ENCODE measurements around the gene TRMT10B.

Gene TRMT10B, protein sequence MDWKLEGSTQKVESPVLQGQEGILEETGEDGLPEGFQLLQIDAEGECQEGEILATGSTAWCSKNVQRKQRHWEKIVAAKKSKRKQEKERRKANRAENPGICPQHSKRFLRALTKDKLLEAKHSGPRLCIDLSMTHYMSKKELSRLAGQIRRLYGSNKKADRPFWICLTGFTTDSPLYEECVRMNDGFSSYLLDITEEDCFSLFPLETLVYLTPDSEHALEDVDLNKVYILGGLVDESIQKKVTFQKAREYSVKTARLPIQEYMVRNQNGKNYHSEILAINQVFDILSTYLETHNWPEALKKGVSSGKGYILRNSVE

DNA sequence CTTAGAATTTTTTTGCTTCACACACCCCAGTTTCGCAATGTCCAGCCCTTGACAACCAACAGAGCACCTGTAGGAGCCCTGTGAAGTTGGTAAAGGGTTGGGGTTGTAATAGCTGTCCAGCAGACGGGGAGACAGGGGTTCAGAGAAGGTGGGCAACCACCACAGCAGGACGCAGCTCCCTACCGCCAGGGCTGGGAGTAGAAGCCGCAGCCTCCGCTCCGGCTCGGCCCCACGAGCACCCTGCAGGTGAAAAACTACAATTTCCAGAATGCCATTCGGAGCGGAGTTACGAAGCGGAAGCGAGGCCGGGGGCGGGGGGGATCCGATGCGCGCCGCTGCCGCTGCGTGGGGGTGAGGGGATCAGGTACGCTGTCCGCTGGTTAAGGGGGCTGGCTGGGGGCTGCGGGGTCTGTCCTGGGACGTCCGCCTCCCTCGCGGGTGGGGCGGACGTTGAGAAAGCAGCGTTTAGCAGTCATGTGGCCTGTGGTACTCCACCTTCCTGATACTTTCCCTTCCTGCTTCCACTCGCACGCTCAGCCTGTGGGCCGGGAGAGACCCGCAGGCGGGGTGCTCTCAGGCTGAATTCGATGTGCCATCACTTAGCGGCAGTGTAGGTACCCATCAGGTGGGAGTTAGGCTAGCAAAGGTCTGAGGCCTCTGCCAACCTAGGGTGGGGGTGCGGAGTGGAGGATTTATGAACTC, at the start of gene TRMT10B:
TSS of gene TRMT10B (plus strand) at position 317 of the 702 bp plus-strand sequence. CDS start 8,127 bp downstream, outside the sequence.
- peak; percentile 18 to 81 (median 58) for DNase-seq

DNA sequence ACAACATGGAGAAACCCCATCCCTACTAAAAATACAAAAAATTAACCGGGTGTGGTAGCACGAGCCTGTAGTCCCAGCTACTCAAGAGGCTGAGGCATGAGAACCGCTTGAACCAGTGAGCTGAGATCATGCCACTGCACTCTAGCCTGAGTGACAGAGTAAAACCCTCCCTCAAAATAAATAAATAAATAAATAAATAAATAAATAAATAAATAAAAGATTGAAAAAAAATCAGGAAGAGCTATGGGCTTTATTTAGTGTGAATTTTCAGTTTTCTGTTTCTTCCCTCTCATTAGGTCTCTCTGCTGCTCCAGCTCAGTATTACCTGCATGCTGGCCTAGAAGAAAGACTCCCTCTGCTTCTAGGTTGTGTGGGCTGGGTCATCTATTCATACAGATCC, 47.8 kb upstream of the TRMT10B start:
- DNase-seq, result no peak

DNA sequence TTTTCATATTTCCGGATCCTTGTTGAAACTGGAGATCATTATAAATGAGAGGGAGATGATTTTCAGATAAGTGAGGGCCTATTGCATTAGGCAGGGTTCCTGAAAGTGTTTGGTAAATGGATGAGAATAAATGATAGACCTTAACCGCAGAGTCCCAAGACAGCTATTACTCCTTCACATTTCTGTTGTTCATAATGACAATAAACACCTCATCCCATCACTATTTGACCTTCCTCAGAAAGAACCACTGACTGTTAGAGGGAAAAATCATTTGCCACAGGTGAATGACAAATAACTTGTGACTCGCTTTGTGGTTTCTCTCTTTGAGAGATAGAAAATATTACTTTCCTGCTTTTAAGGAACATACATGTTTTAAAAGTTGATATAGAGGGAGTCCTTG, 47.3 kb upstream of the TRMT10B start:
- DNase-seq, result no peak

DNA sequence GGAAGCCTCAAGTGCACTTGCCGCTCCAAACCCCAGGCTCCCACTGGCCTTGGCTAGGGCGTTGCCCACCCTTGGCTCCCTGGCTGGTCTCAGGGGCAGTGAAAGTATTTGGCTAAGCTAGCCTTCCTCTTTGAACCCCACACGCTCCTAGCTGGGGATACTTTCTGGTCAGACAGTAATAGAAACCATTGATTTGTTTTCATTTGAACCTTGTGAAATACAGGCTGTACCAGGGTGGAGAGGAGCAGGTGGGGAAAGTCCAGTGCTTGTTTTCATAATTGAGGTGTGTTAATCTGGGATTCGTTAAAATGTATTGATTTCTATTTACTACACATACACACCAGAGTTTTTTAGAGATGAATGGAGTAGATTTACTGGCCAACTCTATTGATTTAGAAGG, 45.9 kb upstream of the TRMT10B start:
- no peak for DNase-seq

DNA sequence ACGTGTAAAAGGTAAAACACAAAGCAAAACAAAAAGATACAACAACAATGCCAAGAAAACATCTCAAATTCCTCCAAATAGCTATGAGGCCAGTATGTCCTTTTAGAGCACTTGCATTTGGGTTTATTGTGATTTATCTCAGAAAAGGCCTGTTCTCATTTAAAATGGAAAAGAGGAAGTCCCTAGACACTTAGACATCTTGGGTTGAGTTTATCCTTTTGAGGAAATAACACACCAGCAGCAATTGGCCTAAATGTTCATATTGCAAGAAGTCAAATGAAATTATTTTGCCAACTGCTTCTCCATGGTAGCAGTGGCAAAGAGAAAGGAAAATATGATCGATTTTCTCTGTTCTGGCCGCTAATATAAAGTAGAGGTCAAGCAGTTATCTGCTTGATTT, 43.6 kb upstream of the TRMT10B start:
- no peak for DNase-seq

DNA sequence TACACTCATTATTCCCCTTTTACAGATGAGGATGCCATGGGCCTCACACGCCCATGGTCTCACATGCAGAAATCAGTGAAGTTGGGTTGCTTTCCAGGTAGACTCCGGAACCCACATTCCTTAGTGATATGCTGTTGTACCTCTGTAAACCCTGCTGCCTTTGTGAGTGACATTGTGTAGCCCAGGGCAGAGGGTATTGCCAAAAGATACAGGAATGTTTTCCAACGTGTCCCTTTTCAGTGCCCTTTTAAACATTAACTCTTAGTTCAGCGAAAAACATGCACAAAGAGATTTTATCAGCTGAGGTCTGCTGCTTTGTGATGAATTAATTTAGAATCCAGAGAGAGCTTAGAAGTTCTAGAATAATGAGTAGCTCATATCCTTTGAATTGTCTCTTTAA, 38.3 kb upstream of the TRMT10B start:
- no peak for DNase-seq

DNA sequence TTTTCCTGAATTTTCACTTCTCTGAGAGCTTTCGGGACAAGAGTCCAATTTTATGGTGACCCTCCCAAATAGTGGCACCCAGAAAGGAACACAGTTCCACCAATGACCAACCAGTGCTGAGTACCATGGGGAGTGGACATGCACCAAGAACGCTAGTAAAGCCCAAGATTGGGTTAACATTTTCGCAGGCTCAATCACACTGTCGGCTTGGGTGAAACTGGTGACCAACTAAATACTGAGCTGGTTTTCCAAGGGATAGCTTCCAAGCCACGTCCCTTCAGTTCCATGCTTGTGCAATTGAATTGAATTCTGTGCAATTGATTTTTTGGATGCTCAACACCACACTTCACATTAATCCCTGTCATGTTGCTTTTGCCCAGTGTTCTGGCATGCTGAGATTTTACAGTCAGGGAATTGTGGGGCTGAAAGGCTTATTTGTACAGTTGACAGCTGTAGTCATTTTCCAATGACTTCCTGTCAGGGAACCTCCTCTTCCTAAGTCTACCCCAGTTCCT, 37.6 kb upstream of the TRMT10B start:
- no peak for DNase-seq

DNA sequence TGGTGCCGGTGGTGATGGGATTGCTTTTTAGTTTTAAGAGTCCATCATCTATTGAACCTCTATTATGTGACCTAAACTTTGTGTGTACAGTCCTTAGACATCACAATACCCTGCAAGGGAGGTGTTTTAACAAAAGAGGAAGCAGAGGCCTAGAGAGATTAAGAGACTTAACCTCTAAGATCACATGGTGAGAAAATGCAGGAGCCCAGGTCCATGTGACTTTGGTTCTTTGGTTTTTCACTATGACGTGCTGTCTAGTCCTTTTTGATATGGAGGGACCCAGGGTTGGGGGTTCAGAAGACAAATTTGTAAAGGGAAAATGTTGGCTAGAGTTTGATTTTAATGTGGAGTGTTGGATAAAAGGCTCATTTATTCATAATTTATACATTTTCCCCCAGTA, 34.1 kb upstream of the TRMT10B start:
- no peak for DNase-seq

DNA sequence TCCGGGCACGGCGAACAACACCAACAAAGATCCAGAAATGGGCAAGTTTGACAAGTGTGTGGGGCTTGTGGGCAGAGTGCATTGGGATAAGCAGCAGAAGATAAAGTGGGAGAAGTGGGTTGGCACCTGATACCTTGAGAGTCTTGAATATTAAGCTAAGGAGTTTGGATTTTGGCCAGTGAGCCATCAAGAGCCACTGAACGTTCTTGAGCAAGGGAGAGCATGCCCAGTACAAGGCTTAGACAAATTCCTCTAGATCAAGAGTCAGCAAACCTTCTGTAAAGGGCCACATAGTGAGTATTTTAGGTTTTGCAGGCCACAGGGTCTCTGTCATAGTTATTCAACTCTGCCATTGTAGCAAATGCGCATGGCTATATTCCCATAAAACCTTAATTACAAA, 26.6 kb upstream of the TRMT10B start:
- DNase-seq, result no peak

DNA sequence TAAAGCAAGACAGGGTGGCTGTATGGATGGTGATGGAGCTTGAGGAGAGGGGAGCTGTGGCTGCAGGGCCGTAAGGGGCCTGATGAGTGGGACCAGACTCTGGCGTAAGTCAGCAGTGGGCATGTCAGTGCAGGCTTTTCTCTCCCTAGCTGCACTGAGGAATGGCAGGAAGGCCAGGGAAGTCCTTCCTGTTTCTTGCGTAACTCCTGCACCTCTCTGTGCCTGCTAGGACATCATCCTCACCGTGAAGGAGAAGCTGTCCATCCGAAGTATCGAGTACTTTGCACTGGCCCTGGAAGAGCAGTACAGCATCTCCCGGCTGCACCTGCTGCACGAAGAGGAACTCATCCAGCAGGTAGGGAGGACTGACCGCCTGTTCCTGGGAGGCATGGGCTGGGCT, 24.1 kb upstream of the TRMT10B start:
- no peak for DNase-seq

DNA sequence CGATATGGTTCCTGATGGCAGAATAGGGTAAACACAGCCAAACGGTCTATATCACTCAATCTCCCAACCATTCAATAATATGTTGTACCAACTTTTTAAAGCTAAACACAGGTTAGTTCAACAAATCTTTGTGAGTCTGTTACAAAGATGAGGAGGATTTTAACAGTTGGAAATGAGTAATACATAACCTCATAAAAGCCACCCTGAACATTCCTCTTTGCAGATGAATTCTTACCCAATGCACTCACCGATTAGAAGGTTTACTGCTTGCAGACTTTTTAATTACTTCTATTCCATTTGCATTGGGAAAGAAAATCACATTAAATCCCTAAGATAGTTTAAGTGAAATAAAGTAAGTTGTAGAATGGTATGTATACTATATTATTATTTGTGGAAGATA, 23.3 kb upstream of the TRMT10B start:
- DNase-seq, result no peak

DNA sequence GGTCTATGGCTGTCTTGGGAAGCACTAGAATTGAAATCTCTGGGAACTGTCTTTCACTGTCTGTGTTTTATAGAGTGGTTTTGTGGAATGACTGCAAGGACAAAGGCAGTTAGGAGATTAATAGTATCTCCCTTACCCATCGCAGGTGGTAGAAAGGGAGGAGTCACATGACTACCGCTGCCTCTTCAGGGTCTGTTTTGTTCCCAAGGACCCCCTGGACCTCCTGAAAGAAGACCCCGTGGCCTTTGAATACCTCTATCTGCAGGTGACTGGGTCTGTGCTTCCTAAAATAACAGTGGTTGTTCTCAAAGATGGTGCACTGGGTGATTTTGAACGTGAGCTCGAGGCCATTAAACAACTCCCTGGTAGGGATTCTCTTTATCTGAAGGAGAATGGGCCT, 22.8 kb upstream of the TRMT10B start:
- no peak for DNase-seq

DNA sequence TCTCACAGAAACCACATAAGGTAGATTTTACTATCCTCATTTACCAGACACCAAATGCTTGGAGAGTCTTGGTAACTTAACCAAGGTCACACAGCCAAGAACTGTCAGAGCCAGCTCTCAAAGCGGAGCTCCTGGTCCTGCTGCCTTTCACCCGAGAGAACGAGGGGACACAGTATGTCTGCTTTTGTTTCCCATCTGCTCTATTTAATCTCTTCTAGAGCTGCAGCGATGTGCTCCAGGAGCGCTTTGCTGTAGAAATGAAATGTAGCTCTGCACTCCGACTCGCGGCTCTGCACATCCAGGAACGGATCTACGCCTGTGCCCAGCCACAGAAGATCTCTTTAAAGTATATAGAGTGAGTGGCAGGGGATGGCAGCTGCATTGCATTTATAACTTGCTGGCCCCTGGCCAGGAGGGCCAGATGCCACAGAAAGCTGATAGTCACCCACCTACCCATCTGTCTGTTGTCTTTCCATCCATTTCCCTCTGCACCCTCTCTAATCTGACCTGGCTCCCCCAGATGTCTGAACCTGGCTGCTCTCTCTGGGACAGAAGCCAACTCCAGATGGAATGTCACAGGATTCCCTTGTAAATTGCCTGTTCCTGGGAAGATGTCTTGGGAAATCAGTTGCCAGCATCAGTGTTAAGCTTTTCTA, 21.4 kb upstream of the TRMT10B start:
- DNase-seq, result peak in 1 of 14 donors; percentile 8

DNA sequence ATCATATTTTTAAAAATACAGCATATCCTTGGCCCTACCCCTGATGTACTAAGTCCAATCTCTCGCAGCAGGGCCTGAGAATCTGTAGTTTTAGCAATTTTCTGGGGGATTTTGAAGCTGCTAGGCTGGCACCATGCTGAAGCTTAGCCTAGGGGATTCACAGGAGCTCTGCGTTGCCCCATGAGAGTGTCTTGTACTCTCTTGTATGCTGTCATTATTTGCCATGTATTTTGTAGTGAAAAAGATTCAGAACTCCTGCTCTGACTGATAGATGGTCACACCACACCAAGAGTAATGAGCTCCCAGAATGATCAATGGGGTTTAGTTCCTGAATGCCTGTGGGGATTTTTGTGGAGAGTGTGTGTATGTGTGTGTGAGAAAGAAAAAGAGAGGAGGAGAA, 20.7 kb upstream of the TRMT10B start:
- DNase-seq, result no peak

DNA sequence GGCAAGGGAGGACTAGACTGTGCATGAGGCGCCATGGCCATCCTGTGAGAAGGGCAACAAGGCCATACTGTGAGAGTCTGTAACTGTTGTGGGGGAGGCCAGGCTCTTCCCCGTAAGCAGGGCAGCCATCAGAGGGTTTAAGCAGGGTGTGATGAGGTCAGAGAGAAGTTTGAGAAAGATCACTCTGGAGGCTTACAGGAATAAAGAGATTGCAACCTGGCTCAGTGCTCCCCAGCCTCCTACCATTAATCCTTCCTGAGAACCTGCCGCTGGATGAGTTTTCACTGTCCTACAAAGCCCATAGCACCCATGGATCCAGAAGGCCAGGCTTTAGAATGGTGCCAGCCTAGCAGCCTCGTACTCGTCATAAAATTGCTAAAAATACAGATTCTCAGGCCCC, 14.4 kb upstream of the TRMT10B start:
- no peak for DNase-seq

DNA sequence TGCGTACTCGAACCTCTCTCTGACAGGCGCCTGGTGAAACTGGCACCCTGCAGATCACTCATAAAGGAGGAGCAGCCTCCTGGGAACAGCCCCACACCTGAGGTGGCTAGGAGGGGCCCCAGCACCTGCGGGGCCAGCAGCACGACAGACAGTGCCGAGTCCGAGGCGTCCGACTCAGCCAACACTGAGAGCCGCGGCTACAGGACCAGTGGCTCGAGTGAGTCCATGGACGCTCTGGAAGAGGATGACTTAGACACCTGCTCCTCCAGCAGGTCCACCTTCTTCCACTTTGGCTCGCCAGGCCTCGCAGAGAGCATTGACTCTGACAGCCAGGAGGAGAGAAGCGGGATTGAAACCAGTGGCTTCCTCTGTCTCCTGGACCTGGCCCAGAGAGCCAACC, 13.5 kb upstream of the TRMT10B start:
- no peak for DNase-seq

DNA sequence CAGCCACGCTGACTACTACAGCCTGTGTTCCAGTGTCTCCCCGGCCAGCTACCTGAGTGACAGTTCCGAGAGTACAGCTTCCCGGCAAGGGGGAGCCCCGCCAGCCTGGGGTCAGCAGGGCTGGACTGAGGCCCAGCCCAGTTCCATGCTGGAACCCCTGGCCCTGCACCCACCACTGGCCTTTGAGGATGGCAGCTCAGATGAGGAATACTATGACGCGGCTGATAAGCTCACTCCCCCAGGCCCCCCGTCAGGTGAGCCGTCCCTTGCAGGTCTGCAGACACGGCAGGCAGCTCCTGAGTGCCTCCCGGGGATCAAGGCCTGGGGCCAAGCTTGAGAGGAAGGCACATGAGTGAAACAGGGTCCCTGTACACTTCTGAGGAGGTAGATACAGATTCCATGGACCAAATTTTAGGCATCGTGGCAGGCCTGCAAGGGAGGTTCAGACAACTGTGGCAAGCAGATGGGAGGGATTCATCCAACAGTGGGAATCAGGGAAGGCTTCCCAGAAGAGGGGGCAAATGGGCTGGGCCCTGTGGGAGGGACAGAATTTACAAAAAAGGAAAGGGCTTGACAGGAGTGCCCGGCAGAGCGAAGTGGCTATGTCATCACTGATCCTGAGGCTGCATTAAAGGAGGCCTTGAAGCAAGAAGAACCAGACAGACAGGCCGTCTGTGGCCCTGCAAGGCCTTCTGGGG, 12.8 kb upstream of the TRMT10B start:
- DNase-seq, result no peak

DNA sequence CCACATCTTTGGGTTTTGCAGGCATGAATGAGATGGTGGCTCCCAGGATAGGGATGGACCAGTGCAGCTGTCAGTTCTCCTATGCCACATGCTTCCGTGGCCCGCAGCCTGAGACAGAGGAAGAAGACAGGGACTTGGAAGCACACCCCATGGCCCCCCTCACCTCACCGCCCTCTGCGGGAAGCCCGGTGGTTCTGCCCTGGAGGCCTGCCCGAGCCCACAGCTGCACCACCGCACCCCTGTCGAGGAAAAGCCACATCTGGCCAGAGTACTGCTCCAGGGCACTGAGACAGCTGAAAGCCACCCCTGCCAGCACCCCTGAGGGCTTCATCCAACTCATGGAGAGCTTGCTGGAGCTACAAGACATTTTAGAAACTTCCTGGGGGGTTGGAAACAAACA, 7.6 kb upstream of the TRMT10B start:
- DNase-seq, result no peak

DNA sequence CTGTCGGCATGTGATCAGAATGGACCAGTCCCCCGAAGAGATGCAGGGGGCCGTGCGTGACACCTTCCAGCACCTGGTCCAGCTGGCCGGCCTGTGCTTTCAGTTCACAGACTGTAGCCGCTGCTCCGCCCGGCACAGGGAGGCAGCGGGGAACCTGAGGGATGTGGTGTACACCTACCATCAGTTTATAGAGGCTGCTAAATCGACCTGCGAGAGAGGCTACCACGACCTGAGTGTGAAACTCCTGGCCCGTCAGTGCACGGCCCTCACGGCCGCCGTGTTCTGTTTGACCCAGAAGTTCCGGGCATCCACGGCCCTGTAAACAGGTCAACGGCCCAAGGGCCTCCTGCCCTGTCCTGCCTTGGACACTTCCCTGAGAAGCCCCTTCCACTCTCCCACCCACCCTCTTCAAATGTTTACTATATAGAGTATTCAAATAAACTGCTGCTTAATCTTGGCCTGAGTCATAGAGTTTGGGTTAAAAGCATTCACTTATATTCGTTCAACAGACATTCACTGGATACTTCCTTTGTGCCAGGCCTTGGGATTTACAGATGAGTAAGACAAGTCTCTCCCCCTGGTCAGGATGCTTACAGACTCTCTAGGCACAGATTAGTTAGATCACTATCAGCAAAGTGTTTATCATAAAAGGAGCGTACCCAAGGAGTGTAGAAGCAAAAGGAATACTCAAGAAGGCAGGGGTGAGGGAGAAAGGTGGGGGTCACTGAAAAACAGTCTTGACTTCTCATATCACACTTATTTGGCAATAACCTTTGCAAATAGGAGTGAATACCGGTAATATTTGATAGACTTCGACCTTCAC, 6.9 kb upstream of the TRMT10B start:
- no peak for DNase-seq

DNA sequence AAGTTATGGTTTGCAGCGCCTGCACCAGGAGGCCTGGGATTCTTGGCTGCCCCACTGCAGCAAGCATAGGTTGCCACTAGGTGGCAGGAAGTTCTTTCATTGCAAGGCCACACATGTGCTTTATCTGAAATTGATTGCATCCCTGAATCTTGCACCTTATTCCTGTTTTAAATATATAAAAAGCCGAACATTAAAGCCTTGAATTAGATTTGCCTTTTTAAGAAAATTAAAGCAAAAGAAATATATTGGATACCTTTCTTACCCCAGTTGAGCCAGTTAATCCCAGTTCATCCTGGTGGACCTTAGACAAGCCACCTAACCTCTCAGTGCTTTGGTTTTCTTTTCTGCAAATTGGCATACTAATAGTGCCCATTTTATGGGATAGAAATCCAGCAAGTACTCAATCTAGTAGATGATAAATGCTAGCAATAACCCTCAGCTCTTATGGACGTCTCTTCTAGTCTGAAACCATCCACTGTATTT, 6.3 kb upstream of the TRMT10B start:
- DNase-seq, result peak in 6 of 14 donors; percentile 7 to 24 (median 8)

DNA sequence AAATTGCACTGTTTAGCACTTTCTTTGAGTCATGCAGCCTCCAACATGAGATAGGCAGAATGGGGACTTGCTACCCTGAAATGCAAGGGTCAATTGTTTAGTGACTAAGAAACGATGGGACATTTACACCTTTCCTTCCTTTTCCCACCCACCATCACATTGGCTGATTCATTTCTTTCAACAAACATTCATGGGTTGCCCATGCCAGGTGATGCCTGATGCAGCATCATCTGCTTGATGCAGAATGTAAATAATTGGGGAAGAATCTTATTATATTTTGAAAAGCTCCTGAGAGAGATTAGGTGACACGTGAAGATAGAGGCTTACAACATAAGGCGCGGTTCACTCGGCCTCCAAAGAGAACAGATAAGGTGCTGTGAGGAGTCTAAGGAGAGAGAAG, 4.5 kb upstream of the TRMT10B start:
- no peak for DNase-seq

DNA sequence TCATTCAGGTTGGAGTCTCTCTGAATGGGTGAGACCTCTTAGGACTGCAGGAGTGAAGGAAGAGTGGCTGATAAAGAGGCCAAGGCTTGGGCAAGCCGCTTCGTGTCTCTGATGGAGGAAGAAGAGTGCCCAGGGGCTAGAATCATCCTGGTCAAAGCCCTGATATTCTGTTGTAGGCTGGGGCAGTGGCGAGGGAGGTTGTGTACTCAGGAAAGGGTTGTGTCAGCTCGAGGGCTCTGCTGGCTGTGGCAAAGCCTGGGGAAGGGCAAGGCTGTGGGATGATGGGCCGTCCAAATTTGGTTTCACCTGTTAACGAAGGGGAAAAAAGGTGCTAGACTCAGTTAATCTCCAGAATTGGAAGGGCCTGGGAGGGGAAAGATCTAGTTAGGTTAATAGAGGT, 2.4 kb upstream of the TRMT10B start:
- DNase-seq, result no peak
